Upper lobe of left lung (tissue), 4 donors: Measurements from ENCODE around the gene MBOAT7.

Source experiments
- EP300 ChIP-seq, 4 donors: sonication (generic); formaldehyde crosslinking; IDR thresholded peaks; one replicate each; pipeline ENCODE4 v1.5.1; 2017; ENCODE audit warnings: antibody characterized with exemption in 4 of 4, control low read depth in 2 of 4
- POLR2A ChIP-seq, 4 donors: fragments of 450-650 bp; IDR thresholded peaks; one replicate each; pipeline ENCODE4 v1.5.1; 2016 to 2017; ENCODE audit warnings: antibody characterized with exemption in 4 of 4, mild to moderate bottlenecking in 2 of 4
- POLR2AphosphoS5 ChIP-seq, 2 donors: sonication (generic); formaldehyde crosslinking; IDR thresholded peaks; one replicate each; pipeline ENCODE4 v1.5.1; 2017; ENCODE audit warnings: antibody characterized with exemption in 2 of 2
- TF ChIP-seq, protein P1 (sequence below), 6 experiments: fragments of 450-650 bp in 4 of 6; fragments of 200-600 bp in 2 of 6; sonication (generic) in 2 of 6; IDR thresholded peaks; one replicate each; pipeline ENCODE4 v1.5.1; 2016 to 2019; ENCODE audit warnings: antibody characterized with exemption in 6 of 6

DNA sequence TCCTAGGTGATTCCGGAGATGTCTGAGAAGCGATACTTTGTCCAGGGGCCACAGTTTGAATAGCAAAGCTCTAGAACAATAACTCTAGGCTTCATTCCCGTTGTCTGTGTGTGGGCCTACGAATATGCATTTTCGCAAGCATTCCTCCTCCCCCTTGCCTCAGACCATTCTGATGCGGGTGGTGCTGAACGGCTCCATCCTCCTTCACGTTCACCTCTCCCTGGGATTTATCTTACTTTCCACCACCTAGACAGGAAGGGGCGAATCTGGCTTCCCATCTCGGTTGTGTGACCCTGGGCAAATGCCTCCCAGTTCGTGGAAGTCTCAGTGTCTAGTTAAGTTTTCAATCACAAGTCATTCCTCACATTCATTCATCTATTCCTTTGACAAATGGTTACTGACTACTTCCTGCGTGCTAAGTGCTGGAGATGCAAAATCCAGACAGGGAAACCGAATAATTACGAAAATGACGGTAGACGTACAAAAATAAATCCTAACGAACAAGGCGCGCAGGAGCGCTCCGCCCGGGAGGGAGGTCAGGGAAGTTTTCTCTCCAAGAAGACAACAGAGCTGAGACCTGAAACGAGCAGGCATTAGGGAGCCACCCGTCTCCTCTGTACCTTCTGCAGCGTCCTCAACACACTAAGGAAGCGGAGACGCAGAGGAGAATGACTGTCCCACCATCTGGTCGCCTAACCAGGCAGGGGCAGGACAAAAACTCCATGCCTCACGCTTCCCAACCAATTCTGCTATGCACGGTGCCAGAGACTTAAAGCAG is 53.1 kb downstream of the MBOAT7 start:
- TF ChIP-seq POLR2A (IDR thresholded peaks at IDR 0.05), result no peak
- TF ChIP-seq, protein P1, sequence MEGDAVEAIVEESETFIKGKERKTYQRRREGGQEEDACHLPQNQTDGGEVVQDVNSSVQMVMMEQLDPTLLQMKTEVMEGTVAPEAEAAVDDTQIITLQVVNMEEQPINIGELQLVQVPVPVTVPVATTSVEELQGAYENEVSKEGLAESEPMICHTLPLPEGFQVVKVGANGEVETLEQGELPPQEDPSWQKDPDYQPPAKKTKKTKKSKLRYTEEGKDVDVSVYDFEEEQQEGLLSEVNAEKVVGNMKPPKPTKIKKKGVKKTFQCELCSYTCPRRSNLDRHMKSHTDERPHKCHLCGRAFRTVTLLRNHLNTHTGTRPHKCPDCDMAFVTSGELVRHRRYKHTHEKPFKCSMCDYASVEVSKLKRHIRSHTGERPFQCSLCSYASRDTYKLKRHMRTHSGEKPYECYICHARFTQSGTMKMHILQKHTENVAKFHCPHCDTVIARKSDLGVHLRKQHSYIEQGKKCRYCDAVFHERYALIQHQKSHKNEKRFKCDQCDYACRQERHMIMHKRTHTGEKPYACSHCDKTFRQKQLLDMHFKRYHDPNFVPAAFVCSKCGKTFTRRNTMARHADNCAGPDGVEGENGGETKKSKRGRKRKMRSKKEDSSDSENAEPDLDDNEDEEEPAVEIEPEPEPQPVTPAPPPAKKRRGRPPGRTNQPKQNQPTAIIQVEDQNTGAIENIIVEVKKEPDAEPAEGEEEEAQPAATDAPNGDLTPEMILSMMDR (IDR thresholded peaks at IDR 0.05), result no peak
- TF ChIP-seq POLR2AphosphoS5 (IDR thresholded peaks at IDR 0.05), result no peak
- TF ChIP-seq EP300 (IDR thresholded peaks at IDR 0.05), result no peak
